NCI-H2029 treated with DMSO at 0.1 percent for 48 hours (cell line): ENCODE data around the gene GOLGA3.
"Not testable (repeated sequence)": the region's sequence is repeated elsewhere in the genome, so short reads cannot be mapped to it uniquely, and the experiment has no call there.

Experiments
- DNase-seq: peaks from one replicate; lab custom pipeline; 2025; lab: John Stamatoyannopoulos, UW

The GOLGA3 gene

DNA sequence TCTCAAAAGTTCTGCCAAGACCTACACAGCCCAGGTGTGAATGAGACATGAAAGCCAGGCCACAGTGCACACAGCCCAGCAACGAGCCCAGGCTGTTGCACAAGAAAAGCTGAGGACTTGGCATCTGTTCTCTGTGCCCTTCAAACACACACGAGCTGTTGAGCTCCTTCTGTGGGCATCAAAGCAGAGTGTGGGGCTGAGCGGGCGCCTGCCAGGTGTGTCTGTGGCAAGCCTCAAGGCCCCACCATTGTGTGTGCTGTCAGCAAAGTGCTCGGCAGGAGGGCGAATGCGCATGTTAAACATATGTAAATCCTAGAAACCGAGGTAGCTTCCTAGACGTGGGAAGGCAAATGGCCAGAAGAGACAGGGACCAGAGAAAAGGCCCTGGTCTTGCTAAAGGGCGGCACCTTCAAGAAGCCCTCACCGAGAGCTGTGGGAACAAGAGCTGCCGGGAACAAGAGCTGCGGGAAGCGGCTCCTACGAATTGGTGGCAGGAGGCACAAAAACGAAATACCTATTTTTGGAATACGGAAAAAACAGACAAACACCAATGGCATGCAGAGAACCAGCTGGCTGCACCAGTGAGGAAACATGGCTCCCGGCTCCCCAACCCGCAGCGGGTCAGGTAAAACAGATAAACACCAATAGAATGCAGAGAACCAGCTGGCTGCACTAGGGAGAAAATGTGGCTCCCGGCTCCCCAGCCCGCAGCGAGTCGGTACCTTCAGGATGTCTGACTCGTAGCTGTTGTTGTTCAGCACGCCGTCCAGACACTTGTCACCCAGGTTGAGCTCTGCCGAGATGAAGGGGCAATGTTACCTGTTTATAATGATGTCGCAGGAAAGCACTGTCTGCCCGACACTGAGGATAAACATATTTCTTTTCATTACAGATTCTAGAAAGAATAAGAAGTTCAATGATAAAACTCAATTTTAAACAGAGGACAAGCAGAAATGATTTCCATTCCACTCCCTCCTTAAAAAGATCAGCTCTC lies 19.0 kb upstream of the GOLGA3 start:
- DNase-seq: no peak

- DNase-seq: not testable (repeated sequence)
Measured at GRCh38 chr12:132844681-132845080, 16.0 kb upstream of the GOLGA3 start.

GRCh38 chr12:132842449-132843045 lies 13.9 kb upstream of the GOLGA3 start:
- no peak for DNase-seq

DNA sequence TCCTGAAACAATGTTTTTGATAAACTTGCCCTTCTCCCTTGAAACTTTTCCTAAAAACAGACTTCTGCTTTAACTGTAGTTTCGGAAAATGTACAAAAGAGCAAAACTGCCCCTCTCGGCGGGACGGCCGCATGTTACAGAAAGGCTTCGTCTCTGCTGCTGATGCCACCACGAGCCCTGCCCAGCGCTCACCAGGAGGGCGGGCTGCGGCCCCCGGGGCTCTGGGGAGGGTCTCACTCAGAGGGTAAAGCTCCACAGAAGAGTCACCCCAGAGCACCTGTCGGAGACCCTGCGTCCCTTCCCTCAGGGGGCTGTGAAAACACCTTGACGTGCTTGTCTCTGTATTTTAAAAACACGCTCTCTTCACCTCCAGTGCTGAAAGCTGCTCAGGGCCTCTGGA lies 12.5 kb upstream of the GOLGA3 start:
- no peak for DNase-seq

- no peak for DNase-seq
Measured at GRCh38 chr12:132840536-132840935, 11.9 kb upstream of the GOLGA3 start.

GRCh38 chr12:132839558-132840235 lies 11.0 kb upstream of the GOLGA3 start:
- DNase-seq: no peak

DNA sequence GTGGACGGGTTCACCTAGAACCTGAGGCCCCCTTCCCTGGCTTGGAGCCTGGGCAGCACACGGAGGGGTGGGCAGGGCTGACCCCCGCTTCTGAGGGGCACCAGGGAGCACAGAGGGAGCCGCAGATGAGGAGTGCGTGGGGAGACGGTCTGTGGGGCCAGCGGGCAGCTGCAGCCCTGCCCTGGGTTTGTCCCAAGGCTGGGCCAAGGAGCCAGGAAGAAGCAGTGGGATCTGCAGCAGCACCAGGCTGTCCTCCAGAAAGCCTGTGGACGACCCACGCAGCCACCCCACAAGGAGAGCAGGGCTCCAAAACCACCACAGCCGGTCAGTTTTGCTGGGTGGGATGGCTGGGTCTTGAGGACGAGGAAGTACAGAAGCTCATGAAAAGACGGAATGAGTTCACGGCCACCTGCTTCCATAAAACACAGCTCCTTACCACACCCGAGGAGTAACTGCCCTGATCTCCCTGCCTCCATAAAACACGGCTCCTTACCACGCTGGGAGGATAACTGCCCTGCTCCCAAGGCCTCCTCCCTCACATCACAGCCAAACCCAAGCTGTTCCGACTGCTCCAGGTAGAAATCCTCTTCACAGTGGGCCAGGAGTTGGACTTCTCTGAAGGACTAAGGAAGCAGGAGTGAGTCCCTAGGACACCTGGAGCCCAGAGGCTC lies 9.9 kb upstream of the GOLGA3 start:
- no peak for DNase-seq

DNA sequence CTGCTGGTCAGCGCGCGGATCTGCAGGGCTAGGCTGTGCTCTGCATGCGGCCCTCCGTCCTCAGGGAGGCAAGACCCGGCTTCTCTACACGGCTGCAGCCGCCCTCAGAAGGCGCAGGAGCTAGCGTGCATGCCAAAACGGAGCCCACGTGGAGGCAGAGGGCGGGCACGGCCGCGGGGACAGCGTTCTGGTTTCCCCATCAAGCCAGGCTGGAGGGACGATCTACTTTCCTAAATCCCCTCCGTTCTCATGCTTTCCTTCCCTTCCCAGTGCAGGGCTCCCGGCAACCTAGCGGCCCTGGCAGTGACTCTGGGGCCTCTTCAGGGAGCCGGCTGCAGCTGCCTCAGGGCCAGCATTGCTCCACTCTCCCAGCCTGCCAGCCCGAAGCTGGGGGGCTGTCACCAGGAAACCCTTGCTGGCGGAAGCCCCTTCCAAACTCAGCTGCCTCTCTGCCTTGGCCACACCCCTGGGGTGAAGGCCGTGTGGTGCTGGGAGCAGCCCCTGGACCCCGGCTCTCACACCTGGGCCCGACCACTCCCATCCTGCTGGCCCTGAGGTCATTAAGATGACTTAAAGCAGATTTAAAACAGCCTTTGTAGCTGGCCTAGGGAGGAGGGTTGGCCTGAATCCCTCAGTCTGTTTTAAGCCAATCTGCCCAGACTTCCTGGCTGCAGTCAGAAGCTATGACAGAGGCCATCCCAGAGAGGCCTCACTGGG lies 9.2 kb upstream of the GOLGA3 start:
- no peak for DNase-seq

DNA sequence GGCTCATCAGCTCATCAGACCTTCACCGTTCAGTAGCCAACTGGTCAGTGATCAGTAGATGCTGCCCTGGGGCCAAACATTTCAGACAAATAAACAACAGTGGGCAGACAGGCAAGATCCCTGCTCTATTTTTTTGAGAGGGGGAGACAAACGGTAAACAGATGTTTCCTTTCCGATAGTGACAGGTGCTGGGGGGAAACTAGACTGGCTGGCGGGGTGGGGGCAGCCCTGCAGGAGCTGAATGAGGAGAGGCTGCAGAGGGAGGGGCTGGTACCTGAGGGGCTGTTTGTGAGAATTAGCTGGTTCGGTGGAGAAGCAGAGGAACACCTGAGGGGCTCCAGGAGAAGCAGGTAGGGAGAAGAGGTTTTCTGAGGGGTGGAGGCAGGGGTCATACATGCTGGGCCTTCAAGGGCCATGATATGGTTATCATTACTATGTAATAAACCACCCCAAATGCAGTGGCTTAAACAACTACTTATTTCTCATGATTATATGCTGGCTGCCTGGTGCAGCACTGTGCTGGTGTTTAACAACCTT lies 8.2 kb upstream of the GOLGA3 start:
- no peak for DNase-seq

DNA sequence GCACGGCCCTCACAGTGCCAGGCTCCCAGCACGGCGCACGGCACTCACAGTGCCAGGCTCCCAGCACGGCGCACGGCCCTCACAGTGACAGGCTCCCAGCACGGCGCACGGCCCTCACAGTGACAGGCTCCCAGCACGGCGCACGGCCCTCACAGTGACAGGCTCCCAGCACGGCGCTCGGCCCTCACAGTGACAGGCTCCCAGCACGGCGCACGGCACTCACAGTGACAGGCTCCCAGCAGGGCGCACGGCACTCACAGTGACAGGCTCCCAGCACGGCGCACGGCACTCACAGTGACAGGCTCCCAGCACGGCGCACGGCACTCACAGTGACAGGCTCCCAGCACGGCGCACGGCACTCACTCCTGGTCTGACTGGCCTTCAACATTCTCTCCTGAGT lies 7.6 kb upstream of the GOLGA3 start:
- DNase-seq: not testable (repeated sequence)

GRCh38 chr12:132835076-132836025 lies 6.7 kb upstream of the GOLGA3 start:
- DNase-seq: no peak

DNA sequence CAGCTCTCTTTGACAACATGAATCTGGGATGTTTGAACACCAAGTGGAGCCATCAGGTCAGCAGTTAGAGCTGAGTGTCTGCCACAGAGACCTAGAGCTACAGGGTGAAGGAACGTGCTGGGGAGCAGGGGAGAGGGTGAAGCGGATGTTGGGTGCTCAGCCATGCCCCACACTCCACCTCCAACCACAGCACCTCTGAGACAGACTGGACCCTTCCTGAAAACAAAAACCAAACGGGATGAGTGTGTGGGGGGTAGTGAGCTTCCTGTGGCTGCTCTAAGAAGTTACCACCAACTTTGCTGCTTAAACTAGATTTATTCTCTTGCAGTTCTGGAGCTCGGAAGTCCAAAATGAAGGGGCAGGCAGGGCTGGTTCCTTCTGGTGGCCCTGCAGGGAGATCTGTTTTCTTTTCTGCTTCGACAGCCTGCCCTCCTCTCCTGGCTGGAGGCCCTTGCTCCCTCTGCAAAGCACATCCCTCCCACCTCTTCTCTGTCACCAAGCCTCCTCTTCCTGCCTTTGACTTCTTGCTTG lies 5.6 kb upstream of the GOLGA3 start:
- DNase-seq: no peak

DNA sequence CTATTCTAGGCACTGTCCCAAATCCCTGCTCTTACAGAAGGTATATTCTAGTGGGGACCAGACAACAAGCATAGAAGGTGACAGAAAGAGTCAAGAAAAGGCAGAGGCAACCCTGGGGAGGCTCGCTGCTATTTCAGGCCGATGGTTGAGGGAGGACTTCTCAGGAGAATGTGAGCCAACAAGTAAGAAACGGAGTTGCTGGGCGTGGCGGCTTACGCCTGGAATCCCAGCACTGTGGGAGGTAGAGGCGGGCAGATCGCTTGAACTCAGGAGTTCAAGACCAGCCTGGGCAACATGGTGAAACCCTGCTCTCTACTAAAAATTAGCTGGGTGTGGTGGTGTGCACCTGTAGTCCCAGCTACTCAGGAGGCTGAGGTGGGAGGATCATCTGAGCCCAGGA lies 4.7 kb upstream of the GOLGA3 start:
- no peak for DNase-seq

GRCh38 chr12:132831771-132832170 lies 3.1 kb upstream of the GOLGA3 start:
- DNase-seq: no peak

DNA sequence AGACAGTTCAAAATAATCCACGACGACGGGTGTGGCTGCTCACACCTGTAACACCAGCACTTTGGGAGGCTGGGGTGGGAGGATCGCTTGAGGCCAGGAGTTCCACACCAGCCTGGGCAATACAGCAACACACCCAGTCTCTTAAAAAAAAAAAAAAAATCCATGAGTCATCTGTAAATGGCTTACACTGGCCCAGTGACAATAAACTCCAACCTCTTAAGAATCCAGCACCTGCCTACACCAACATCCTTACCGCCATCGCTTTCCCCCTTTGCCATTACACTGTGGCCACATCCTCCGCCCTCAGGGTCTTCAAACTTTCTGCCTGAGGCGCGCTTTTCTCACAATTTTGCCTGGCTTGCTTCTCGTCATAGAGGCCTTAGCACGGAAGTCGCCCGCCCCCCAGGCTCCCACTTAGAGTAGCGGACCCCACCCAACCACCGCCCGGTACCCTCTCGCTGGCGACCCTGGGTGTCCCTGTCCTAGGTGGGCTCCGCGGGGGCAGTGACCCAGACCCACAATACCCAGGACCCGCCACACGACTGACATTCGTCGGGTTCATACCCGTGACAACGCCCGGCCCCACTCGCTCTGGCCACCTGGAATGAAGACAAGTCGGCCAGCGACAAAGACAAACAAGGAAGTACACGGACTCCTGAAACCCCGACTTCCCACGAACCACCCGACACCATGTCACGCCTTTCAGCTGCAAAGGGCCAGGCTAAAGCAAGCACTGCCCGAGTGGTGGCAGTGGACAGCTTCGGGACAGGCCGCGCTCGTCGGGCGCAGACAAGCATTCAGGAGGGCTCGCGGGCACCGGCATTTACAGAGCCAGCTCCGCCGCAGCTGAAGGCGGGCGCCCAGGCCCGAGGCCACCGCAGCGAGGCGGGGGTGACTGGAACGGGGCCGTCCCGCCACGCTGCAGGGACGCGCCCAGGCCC lies 636 bp downstream of the GOLGA3 start:
- peak; percentile 12 for DNase-seq

- DNase-seq: no peak
Measured at GRCh38 chr12:132825861-132826260, 2.8 kb downstream of the GOLGA3 start.

DNA sequence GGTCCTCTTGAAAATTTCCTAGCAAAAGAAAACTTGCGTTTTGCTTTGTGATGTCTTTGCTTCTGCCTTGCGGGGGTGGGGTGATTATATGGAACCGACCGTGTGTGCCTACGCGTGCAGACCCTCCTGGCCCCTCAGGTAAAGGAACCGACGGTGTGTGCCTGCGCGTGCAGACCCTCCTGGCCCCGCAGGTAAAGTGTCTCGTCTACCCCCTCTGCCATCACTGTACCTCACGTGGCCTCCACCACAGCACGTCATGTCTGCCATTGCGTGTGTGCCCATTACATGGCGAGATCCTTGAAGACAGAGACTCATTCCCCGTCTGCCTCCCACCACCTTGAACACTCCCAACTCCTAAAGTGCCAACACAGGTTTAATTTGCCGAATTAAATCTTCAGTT lies 3.6 kb downstream of the GOLGA3 start:
- DNase-seq: no peak

GRCh38 chr12:132824053-132824452 lies 4.6 kb downstream of the GOLGA3 start:
- DNase-seq: no peak

- DNase-seq: no peak
Measured at GRCh38 chr12:132818562-132818961, 10.1 kb downstream of the GOLGA3 start.
